ENCODE results near the gene TGFBR3L.

TGFBR3L gene

DNA sequence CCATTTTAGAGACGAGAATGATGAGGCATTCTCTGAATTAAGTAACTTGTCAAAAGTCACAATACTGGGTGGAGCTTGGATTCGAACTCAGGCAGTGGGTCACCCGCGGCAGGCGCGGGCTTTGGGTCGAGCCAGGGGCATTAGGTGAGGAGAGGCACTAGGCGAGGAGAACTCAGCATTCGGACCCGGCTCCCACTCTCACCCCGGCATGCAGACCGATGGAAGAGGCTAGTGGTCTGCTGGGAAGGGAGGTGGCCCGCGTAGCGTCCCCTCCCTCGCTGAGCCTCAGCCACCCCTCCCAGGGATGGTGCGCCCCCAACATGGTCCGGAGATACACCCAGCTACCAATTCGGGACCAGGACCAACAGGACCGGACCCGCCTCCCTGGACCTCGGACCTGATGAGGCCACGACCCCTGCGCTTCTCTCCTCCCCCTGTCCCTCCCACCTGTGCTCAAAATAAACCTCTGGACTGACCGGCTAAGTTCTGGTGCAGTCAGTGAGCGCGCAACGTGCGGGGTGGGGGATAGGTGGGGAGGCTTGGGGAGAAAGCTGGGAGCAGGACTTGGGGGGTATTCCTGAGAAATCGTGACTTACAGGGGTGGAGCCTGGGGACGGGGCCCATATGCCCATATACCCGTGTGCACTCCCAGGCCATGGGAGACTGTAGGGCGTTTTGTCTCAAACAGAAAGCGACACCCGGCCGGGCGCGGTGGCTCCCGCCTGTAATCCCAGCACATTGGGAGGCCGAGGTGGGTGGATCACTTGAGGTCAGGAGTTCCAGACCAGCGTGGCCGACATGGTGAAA lies 4.2 kb downstream of the TGFBR3L start:
- no peak for TF ChIP-seq CTCF (IDR thresholded peaks at IDR 0.05; ENCODE audit: low read depth, low read length, missing control alignments)
- no peak overlapping the region for H3K4me3 ChIP-seq (ENCODE audit: low read depth, low read length)
- DNase-seq (ENCODE audit: low read depth), result no peak

GRCh38 chr19:7919610-7920518 lies 5.2 kb downstream of the TGFBR3L start, which contains the start of gene SNAPC2:
Gene SNAPC2 (plus strand): TSS chr19:7920338. CDS start chr19:7920367, 29 bp downstream.
- DNase-seq (ENCODE audit: low read depth), result peak; percentile 80
- peak within 1 kb of the TSS; percentile 80 for H3K4me3 ChIP-seq (ENCODE audit: low read depth, low read length)
- TF ChIP-seq CTCF (IDR thresholded peaks at IDR 0.05; ENCODE audit: low read depth, low read length, missing control alignments), result no peak

- no peak for TF ChIP-seq CTCF (IDR thresholded peaks at IDR 0.05; ENCODE audit: low read depth, low read length, missing control alignments)
- DNase-seq (ENCODE audit: low read depth), result peak; percentile 87
Observed at GRCh38 chr19:7920519-7921301, 6.1 kb downstream of the TGFBR3L start.

DNA sequence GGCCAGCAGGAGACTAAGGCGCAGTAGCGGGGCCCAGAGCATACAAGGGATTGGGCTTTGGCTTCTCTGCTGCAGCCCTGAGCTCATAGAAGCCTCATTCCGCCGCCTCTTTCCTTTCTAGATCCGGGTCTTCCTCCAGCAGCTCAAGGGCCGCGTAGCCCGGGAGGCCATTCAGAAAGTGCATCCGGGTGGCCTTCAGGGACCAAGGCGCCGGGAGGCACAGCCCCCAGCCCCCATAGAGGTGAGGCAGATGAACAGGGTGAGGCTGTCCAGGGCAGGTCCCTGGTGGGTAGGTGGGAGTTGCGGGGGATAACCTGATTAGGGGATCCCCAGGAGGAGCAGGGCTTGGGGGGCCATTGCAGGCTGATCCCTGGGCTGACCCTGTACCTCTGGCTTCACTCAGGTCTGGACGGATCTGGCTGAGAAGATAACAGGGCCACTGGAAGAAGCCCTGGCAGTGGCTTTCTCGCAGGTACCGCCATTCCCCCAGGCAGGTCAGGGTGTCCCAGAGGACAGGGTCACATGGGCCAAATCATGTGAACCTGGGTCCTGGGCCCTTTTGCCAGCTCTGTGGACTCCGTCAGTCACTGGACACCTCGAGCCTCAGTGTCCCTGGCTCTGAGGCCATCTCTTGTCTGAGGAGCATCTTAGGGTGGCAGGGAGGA lies 6.8 kb downstream of the TGFBR3L start:
- peak; percentile 3 for TF ChIP-seq CTCF (IDR thresholded peaks at IDR 0.05; ENCODE audit: low read depth, low read length, missing control alignments)
- no peak for DNase-seq (ENCODE audit: low read depth)
- H3K4me3 ChIP-seq (ENCODE audit: low read depth, low read length), result peak overlapping the region; percentile 68

More at GRCh38 chr19:7920519-7921301, 6.1 kb downstream of the TGFBR3L start:
- peak overlapping the region; percentile 80 for H3K4me3 ChIP-seq (ENCODE audit: low read depth, low read length)

DNA sequence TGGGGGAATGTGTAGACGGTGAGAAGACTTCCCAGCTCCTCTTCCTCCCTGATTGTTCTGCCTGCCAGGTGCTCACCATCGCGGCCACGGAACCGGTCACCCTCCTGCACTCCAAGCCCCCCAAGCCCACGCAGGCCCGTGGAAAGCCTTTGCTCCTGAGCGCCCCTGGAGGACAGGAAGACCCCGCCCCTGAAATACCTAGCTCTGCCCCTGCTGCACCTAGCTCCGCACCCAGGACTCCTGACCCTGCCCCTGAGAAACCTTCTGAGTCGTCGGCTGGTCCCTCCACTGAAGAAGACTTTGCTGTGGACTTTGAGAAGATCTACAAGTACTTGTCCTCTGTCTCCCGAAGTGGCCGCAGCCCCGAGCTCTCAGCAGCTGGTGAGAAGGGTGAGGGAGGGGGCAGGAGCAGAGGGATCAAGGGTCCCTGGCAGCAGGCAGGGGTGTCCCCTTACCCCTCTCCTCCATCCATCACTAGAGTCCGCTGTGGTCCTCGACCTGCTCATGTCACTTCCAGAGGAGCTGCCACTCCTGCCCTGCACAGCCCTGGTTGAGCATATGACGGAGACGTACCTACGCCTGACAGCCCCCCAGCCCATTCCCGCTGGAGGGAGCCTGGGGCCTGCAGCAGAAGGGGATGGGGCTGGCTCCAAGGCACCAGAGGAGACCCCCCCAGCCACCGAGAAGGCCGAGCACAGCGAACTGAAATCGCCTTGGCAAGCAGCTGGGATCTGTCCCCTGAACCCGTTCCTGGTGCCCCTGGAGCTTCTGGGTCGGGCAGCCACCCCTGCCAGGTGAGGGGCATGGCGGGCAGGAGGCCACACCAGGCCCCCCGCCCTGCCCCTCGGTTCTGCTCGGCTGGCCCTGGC lies 7.6 kb downstream of the TGFBR3L start:
- no peak for DNase-seq (ENCODE audit: low read depth)
- TF ChIP-seq CTCF (IDR thresholded peaks at IDR 0.05; ENCODE audit: low read depth, low read length, missing control alignments), result no peak
- H3K4me3 ChIP-seq (ENCODE audit: low read depth, low read length), result no peak overlapping the region

Data from GM12864 (cell line).